HUES48 (cell line): ENCODE results near the gene CDKN1B.

Experiments
- H3K27ac ChIP-seq: one replicate; pipeline ENCODE4 v1.7.0; 2013; ENCODE audit warnings: low read depth, low read length, inconsistent platforms
- H3K27me3 ChIP-seq: 2 replicates; pipeline ENCODE4 v1.6.1; 2013; ENCODE audit warnings: mild to moderate bottlenecking, low read length; ENCODE audit not compliant: control insufficient read depth, insufficient read depth
- H3K36me3 ChIP-seq: 2 replicates; pipeline ENCODE4 v1.6.1; 2013; ENCODE audit warnings: low read length; ENCODE audit not compliant: control insufficient read depth, insufficient read depth
- H3K4me1 ChIP-seq: 2 replicates; pipeline ENCODE4 v1.6.1; 2013; ENCODE audit warnings: mild to moderate bottlenecking, low read length; ENCODE audit not compliant: control insufficient read depth, insufficient read depth
- H3K4me3 ChIP-seq: 2 replicates; pipeline ENCODE4 v1.5.1; 2013; ENCODE audit warnings: mild to moderate bottlenecking, low read depth, low read length
- H3K9ac ChIP-seq: 2 replicates; pipeline ENCODE4 v1.6.1; 2013; ENCODE audit warnings: mild to moderate bottlenecking, low read depth, low read length, moderate library complexity
- H3K9me3 ChIP-seq: 2 replicates; pipeline ENCODE4 v1.6.1; 2013; ENCODE audit warnings: low read length; ENCODE audit not compliant: control insufficient read depth, insufficient read depth

CDKN1B gene

GRCh38 chr12:12770262-12770661, 53.1 kb downstream of the CDKN1B start:
- Histone ChIP-seq H3K9ac (no peak overlapping the region), H3K4me3 (no peak overlapping the region), H3K9me3 (no peaks in the 10 kb centered on the region), H3K36me3 (no peaks in the 10 kb centered on the region), H3K4me1 (no peaks in the 10 kb centered on the region), H3K27ac (no peak overlapping the region), H3K27me3 (no peaks in the 10 kb centered on the region)
